IPS-NIHi11 (cell line): ENCODE measurements around the gene RBMX.
"Not testable (repeated sequence)": the region's sequence is repeated elsewhere in the genome, so short reads cannot be mapped to it uniquely, and the experiment has no call there.

Experiments used
- DNase-seq: peaks from one replicate; pipeline ENCODE4 v3.0.0; 2012; ENCODE audit warnings: mixed read lengths, low spot score

Gene RBMX

DNA sequence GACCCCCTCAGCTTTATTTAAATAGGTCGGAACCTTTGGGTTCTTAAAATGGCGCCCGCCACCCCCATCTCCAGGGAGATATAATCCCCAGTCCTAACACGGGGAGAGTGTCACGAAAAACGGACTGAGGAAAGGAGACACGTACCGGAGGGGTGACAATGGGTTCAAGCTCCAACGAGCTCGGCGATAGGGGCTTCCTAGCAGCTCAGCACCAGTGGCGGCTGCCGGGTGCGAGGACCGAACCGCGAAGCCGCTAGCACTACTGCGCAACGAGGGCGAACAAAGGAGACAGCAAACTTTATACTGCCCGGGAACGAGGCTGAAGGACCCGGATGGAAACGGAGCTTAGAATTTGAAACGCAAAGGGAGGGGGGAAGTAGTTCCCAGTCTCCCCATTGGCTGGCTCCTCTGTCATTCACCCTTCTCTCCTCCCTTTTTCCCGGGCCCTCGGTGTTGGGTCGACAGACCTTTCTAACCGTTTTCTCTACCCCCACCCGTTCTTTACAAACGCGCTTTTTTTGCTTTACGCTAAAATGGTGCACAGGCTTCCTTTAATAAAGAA is at the start of gene RBMX:
TSS of gene RBMX (minus strand) at position 274 of the 562 bp plus-strand sequence. CDS start 1,298 bp downstream, outside the sequence.
- peak; percentile 87 for DNase-seq

DNA sequence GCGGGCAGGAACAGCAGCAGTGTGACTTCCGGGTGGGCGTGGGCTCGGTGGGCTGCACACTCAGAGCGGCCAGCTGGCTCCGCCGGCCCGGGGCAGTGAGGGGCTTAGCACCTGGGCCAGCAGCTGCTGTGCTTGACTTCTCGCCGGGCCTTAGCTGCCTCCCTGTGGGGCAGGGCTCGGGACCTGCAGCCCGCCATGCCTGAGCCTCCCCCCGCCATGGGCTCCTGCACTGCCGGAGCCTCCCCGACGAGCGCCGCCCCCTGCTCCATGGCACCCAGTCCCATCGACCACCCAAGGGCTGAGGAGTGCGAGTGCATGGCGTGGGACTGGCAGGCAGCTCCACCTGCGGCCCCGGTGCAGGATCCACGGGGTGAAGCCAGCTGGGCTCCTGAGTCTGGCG is 40.9 kb upstream of the RBMX start:
- DNase-seq: not testable (repeated sequence)

DNA sequence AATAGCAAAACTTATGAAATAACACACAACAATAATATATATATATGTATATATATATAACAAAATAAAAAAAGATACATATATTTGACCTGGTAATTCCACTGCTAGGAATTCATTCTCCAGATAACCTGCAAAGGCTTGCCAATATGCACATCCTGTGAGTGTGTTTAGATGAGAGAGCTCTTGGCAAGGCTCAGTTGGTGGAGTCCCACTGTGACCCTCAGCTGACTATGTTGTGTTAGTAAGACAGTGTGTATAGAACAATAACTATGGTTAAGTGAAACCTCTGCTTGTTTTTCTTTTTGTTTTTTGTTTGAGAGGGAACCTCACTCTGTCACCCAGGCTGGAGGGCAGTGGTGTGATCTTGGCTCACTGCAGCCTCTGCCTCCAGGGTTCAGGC is 39.5 kb upstream of the RBMX start:
- DNase-seq: no peak

DNA sequence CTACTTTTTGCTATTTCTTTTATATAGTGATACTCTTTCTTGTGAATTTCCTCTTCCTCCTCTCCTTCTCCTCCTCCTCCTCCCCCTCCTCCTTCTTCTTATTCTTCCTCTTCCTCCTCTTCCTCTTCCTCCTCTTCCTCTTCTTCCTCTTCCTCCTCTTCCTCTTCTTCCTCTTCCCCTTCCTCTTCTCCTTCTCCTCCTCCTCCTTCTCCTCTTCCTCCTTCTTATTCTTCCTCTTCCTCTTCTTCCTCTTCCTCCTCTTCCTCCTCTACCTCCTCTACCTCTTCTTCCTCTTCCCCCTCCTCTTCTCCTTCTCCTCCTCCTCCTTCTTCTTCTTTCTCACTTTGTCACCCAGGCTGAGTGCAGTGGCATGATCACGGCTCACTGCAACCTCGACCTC is 36.3 kb upstream of the RBMX start:
- no peak for DNase-seq

GRCh38 chrX:136911661-136912060 is 31.1 kb upstream of the RBMX start:
- not testable (repeated sequence) for DNase-seq

- DNase-seq: no peak
Measured at GRCh38 chrX:136911253-136911652, 30.7 kb upstream of the RBMX start.

GRCh38 chrX:136910565-136911035 is 30.1 kb upstream of the RBMX start:
- no peak for DNase-seq

DNA sequence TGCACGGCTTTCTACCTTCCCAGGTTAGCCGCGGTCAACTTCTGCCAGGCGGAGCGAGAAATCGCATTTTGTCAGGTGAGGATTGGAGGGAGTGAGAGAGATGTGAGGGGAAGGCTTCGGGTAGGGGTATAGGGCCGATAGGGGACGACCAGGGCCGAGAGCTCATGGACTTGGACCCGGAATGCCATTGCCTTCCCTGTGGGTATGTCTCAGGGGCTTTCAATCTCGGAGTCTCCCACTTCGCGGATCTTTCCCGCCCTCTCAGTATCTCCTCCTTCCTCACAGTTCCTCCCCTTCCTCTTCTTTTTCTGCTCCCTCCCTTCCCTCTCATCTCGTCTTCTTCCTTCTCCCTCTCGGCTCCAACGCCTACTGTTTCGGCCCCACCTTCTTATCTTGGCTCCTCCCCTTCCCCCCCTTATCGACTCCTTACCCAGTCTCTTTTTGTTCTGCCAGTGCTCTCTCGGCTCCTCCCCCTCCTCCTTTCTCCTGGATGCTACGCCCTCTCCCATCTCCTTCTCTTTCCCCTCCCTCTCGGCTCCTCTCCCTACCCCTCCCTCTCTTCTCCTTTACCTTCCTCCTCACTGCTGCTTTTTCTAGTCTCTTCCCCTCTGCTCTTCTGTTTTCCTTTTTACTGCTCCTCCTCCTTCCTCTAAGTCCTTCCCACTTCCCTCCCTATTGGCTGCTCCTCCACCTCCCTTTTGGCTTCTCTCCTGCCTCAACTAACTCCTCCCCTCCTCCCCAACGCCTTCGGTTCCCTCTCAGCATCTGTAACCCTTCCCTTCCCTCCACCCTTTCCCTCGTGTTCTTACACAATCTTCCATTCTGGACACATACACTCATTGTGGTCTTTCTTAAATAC is 29.4 kb upstream of the RBMX start:
- peak; percentile 77 for DNase-seq

DNA sequence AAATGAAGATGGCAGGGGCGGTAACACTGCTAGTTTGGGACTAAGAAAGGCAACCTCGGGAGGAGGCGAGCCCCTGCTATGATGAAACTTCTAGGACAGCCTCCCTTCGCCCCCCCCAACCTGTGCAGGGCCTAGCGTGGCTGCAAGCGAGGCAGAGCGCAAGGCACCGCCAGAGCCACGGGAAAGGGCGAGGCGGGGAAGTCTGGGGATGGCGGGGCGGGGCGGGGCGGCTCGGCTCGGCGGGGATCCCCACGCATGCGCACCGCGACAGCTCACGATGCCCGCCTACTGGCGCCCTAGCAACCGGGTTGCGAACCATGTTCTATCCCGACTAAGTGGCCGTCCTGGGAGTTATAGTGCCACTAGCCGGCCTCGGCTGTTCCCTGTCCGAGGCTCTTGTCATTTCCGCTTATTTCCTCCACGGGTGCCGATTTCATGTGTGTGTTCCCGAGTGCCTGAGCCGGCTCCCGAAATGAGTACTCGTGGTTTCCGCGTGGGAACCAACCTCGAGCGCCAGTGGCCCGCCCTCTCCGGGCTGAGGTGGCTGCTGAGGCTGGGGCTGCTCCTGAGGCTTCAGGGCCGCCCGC is 28.7 kb upstream of the RBMX start:
- peak; percentile 77 for DNase-seq

- no peak for DNase-seq
Measured at GRCh38 chrX:136907621-136908020, 27.1 kb upstream of the RBMX start.

DNA sequence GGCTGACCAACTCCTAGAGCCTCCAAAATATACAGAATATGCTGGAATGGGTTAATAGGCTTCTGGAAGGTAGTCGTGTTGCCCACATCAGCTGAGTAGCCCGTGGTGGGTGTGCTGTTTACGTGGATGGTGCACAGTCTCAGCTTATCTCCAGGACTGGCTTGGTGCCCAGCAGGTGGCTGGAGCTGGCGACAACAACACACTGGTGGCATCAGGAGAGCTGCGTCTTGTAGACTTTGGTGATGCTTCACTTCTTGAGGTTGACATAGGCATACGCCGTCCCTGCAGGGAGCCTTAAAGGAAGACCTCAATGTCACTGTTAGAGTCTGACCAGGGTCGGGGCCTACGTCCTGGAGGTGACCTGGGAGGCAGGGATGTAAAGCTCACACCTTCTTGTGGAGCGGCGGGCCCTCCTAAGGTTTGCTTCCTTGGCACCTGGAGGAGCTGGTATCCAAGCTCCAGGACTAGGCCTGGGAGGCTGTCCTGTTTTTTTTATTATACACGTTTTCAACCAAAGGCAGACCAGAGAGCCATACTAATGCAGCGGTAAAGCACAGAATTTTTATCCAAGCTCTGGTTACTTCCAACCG is 26.5 kb upstream of the RBMX start:
- DNase-seq: no peak

DNA sequence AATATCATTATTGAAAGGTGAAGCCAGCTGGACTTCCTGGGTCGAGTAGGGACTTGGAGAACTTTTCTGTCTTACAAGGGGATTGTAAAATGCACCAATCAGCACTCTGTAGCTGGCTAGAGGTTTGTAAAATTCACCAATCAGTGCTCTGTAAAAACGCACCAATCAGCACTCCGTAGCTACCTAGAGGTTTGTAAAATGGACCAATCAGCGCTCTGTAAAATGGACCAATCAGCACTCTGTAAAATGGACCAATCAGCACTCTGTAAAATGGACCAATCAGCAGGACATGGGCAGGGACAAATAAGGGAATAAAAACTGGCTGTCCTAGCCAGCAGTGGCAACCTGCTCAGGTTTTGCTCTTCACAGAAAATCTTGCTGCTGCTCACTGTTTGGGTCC is 23.5 kb upstream of the RBMX start:
- not testable (repeated sequence) for DNase-seq

- DNase-seq: not testable (repeated sequence)
Measured at GRCh38 chrX:136900071-136900470, 19.5 kb upstream of the RBMX start.

DNA sequence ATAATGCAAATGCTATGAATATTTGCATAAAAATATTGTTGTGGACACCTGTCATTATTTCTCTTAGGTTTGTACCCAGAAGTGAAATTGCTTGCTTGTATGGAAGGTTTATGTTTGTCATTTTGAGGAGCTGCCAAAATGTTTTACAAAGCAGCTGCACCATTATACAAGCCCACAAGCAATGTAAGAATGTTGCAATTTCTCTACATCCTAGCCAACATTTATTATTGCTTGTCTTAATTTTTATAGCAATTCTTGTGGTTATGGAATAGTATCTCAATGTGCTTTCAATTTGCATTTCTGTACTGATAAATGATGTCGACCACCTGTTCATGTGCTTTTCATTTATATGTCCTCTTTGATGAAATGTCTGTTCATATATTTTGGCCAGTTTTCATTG is 18.7 kb upstream of the RBMX start:
- DNase-seq: no peak

DNA sequence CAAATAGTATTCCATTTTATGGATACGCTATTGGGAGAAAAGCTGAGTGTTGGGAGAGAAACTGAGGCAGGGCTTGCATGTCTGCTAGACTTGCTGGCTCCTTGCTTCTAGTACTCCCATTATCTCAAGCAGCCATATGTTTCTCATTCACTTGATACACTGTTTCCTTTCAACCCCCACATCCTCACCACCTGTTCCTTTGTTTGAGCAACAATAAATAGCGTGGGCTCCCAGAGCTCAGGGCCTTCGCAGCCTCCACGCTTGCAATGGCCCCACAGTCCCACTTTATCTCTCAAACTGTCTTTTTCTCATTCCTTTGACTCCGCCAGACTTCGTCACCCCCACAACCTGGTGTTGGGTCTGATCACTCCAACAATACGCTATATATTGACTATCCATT is 18.2 kb upstream of the RBMX start:
- not testable (repeated sequence) for DNase-seq

GRCh38 chrX:136896121-136896914 is 15.8 kb upstream of the RBMX start:
- DNase-seq: no peak

DNA sequence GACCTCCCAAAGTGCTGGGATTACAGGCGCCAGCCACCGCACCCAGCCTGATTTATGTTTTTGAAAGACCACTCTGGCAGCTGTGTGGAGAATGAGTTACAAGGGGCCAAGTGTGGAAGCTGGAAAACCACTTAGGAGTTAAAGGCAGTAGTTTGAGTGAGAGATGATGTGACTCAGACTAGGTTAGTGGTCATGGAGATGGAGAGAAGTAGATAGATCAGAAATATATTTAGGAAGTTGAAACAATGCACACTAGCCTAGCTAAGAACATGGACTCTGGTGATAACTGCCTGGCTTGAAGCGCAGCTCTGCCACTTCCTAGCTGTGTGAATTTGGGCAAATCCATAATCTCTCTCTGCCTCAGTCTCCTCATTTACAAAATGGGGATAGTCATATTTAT is 11.9 kb upstream of the RBMX start:
- no peak for DNase-seq

- DNase-seq: not testable (repeated sequence)
Measured at GRCh38 chrX:136890596-136890995, 10.1 kb upstream of the RBMX start.

GRCh38 chrX:136889269-136889668 is 8.7 kb upstream of the RBMX start:
- DNase-seq: no peak

- DNase-seq: no peak
Measured at GRCh38 chrX:136880003-136880451, 498 bp downstream of the RBMX start.

- no peak for DNase-seq
Measured at GRCh38 chrX:136879001-136879687, 1.4 kb downstream of the RBMX start.
